B cell (primary cell): ENCODE results near the gene MDFI. TPM values are rescaled to one million over a fixed set of nuclear protein-coding genes. Genes with fewer than 3 reads are reported as not detected.
A peak's percentile ranks its signal among the peaks of the same experiment; 100 is the strongest.

ENCODE experiments used
- ATAC-seq: fragments of 200-7000 bp; cut with Tn5 transposase; one replicate; pipeline ENCODE4 v1.10.0; 2021; ENCODE audit warnings: low read depth, mild to moderate bottlenecking, moderate number of reproducible peaks, moderate library complexity
- CTCF ChIA-PET: fragments of 350-600 bp; sonication (Branson Sonifier 250); formaldehyde crosslinking; loops from one replicate; lab custom pipeline; 2021; ENCODE audit warnings: antibody characterized with exemption, inconsistent platforms; lab: Charles Lee
- POLR2A ChIA-PET: fragments of 350-600 bp; sonication (Branson Sonifier 250); formaldehyde crosslinking; loops from one replicate; lab custom pipeline; 2021; ENCODE audit warnings: antibody characterized with exemption; lab: Charles Lee
- DNase-seq: peaks from one replicate; pipeline ENCODE4 v3.0.0; 2013
- H2AFZ ChIP-seq: 2 replicates; pipeline ENCODE4 v1.6.1; 2012; ENCODE audit warnings: mild to moderate bottlenecking, low read depth, low read length; ENCODE audit not compliant: insufficient read depth, poor library complexity, severe bottlenecking
- H3K27ac ChIP-seq, 2 donors: 1 replicate in 1 of 2; 2 replicates in 1 of 2; pipeline ENCODE4 v1.5.1; 2012 to 2013; ENCODE audit warnings: low read length in 2 of 2, mild to moderate bottlenecking in 2 of 2, moderate library complexity in 1 of 2
- H3K27me3 ChIP-seq, 4 experiments: fragments of 200-600 bp in 1 of 4; sonication (generic) in 1 of 4; replicated peaks in 1 of 4; 1 replicate in 2 of 4; 2 replicates in 2 of 4; pipeline versions ENCODE4 v1.6.1 to v1.7.0; 2013 to 2016; ENCODE audit warnings: low read length in 3 of 4, mild to moderate bottlenecking in 2 of 4, mixed read lengths in 1 of 4, moderate library complexity in 1 of 4; ENCODE audit not compliant: insufficient read depth in 4 of 4, control insufficient read depth in 3 of 4; ENCODE audit errors: control extremely low read depth in 1 of 4
- H3K36me3 ChIP-seq, 2 experiments: replicated peaks in 1 of 2; 1 replicate in 1 of 2; 2 replicates in 1 of 2; pipeline versions ENCODE4 v1.6.1 to v1.7.1; 2013; ENCODE audit warnings: low read length in 1 of 2; ENCODE audit not compliant: insufficient read depth in 2 of 2, control insufficient read depth in 1 of 2; ENCODE audit errors: control extremely low read depth in 1 of 2, extremely low read depth in 1 of 2
- H3K4me1 ChIP-seq, 2 donors: fragments of 200-600 bp in 1 of 2; sonication (generic) in 1 of 2; 1 replicate in 1 of 2; 2 replicates in 1 of 2; pipeline versions ENCODE4 v1.5.1 to v1.6.1; 2013 to 2017; ENCODE audit warnings: low read length in 2 of 2; ENCODE audit not compliant: control insufficient read depth in 2 of 2, insufficient read depth in 2 of 2
- H3K4me2 ChIP-seq: replicated peaks from 2 replicates; pipeline ENCODE3; 2012; ENCODE audit warnings: mild to moderate bottlenecking, low read depth, low read length; ENCODE audit not compliant: poor library complexity, severe bottlenecking
- H3K4me3 ChIP-seq, 5 experiments: fragments of 200-600 bp in 1 of 5; sonication (generic) in 1 of 5; 1 replicate in 3 of 5; 2 replicates in 2 of 5; pipeline versions ENCODE4 v1.5.1 to v1.7.0; 2011 to 2016; ENCODE audit warnings: low read length in 4 of 5, mild to moderate bottlenecking in 4 of 5, low read depth in 2 of 5, control low read depth in 1 of 5, moderate library complexity in 1 of 5; ENCODE audit not compliant: insufficient read depth in 1 of 5; ENCODE audit errors: control extremely low read depth in 1 of 5, extremely low read depth in 1 of 5
- H3K79me2 ChIP-seq: fragments of 200-600 bp; sonication (generic); one replicate; pipeline ENCODE4 v1.6.0; 2016; ENCODE audit warnings: low read length; ENCODE audit not compliant: control insufficient read depth, insufficient read depth
- H3K9ac ChIP-seq: fragments of 200-600 bp; sonication (generic); 2 replicates; pipeline ENCODE4 v1.6.1; 2017; ENCODE audit warnings: mild to moderate bottlenecking, low read length, moderate library complexity
- H3K9me3 ChIP-seq, 3 donors: one replicate each; pipeline versions ENCODE4 v1.6.1 to v1.7.1; 2013; ENCODE audit warnings: low read length in 2 of 3; ENCODE audit not compliant: control insufficient read depth in 2 of 3, insufficient read depth in 1 of 3; ENCODE audit errors: control extremely low read depth in 1 of 3
- H4K20me1 ChIP-seq: 2 replicates; pipeline ENCODE4 v1.6.0; 2012; ENCODE audit warnings: mild to moderate bottlenecking, low read length; ENCODE audit not compliant: insufficient read depth, control insufficient read depth, poor library complexity, severe bottlenecking
- H3K27ac Mint-ChIP-seq: one replicate; pipeline ENCODE4 v1.8.0; 2021; ENCODE audit warnings: mixed read lengths
- H3K27me3 Mint-ChIP-seq: one replicate; pipeline ENCODE4 v1.8.0; 2021; ENCODE audit warnings: mixed read lengths
- H3K4me1 Mint-ChIP-seq: one replicate; pipeline ENCODE4 v1.8.0; 2021; ENCODE audit warnings: mixed read lengths
- H3K4me3 Mint-ChIP-seq: one replicate; pipeline ENCODE4 v1.8.0; 2021; ENCODE audit warnings: mixed read lengths
- H3K9me3 Mint-ChIP-seq: one replicate; pipeline ENCODE4 v1.8.0; 2022; ENCODE audit warnings: mixed read lengths; ENCODE audit not compliant: insufficient read depth
- EZH2 ChIP-seq: IDR thresholded peaks from 2 replicates; pipeline ENCODE4 v1.6.1; 2012; ENCODE audit warnings: borderline replicate concordance, low read depth, mild to moderate bottlenecking, moderate library complexity, low read length; ENCODE audit not compliant: insufficient read depth, poor library complexity, severe bottlenecking
- WGBS: methylation state at CpG from one replicate; pipeline ENCODE4 v1.1.5; 2013; ENCODE audit warnings: missing lambda C conversion rate; ENCODE audit not compliant: insufficient coverage; 5-methylcytosine and 5-hydroxymethylcytosine counted together
- intact Hi-C: fragments of 100-400 bp; cut with micrococcal nuclease; formaldehyde crosslinking; loops from one replicate; pipeline ENCODE4 v1.10.0; 2022
- polyA plus RNA-seq: library from polyadenylated mRNA; depleted of rRNA; stranded (reverse); fragments of >200 nt; gene quantifications from 2 replicates; pipeline ENCODE4 v1.2.3, GENCODE V29; 2012
- total RNA-seq, 2 donors: library from RNA; stranded (reverse); fragments of 120-200 nt in 1 of 2; gene quantifications; 1 replicate in 1 of 2; 2 replicates in 1 of 2; pipeline versions ENCODE4 v1.2.3 to v1.2.4, GENCODE V29; 2013 to 2022
- TF ChIP-seq, protein P1 (sequence below): fragments of 200-600 bp; IDR thresholded peaks from one replicate; pipeline ENCODE4 v1.8.0; 2022; ENCODE audit warnings: antibody characterized with exemption, mild to moderate bottlenecking

Gene MDFI
- total and polyA plus RNA-seq, 2 donors (not counting 1 experiment from before 2014, with no cell fraction given), result not detected

DNA sequence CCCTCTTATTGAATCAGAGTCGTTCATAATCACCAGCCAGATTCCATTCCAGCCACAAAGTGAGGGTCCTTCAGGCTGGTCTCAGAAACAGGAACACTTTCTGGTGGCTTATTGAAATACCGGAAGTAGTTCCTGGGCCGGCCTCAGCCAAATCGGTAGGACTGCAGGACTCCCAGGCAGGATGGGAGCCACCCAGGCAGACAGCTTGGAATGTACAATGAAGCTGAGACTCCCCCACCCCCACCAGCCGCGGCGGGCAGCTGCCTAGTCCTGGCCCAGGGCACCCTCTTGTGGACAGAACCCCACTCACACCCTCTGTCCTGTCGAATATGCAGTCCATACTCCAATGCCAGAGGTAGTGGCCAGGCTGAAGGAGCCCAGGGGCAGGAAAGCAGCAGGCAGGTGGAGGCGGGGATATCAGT, 43.8 kb downstream of the MDFI start:
- DNase-seq (peak; percentile 81), ATAC-seq (peak; percentile 76)
- no peak overlapping the region for H3K4me3 ChIP-seq
- Mint-ChIP-seq H3K4me1 (peaks cover 20% of the 10 kb centered on the region), H3K4me3 (peak overlapping the region; percentile 66), H3K27ac (peak overlapping the region; percentile 82), H3K27me3 (no peaks in the 10 kb centered on the region), H3K9me3 (no peaks in the 10 kb centered on the region)
- H3K4me2 ChIP-seq, result peak overlapping the region; percentile 85
- no peak overlapping the region for H3K27ac ChIP-seq
- H3K79me2 ChIP-seq, result no peaks in the 10 kb centered on the region
- H3K9ac ChIP-seq, result no peak overlapping the region
- peaks cover 0 to 31% of the 10 kb centered on the region in 2 experiments for H3K36me3 ChIP-seq
- no peaks in the 10 kb centered on the region for H3K27me3 ChIP-seq
- H3K9me3 ChIP-seq, result no peaks in the 10 kb centered on the region
- H2AFZ ChIP-seq, result peak overlapping the region; percentile 78
- H4K20me1 ChIP-seq, result peaks cover 2% of the 10 kb centered on the region
- peaks cover 9 to 26% of the 10 kb centered on the region in 2 donors for H3K4me1 ChIP-seq
- TF ChIP-seq, protein P1, sequence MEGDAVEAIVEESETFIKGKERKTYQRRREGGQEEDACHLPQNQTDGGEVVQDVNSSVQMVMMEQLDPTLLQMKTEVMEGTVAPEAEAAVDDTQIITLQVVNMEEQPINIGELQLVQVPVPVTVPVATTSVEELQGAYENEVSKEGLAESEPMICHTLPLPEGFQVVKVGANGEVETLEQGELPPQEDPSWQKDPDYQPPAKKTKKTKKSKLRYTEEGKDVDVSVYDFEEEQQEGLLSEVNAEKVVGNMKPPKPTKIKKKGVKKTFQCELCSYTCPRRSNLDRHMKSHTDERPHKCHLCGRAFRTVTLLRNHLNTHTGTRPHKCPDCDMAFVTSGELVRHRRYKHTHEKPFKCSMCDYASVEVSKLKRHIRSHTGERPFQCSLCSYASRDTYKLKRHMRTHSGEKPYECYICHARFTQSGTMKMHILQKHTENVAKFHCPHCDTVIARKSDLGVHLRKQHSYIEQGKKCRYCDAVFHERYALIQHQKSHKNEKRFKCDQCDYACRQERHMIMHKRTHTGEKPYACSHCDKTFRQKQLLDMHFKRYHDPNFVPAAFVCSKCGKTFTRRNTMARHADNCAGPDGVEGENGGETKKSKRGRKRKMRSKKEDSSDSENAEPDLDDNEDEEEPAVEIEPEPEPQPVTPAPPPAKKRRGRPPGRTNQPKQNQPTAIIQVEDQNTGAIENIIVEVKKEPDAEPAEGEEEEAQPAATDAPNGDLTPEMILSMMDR, result peak; percentile 77
- TF ChIP-seq EZH2, result no peak
- intact Hi-C loops, result loop anchor here (1.0 to 5.0 kb wide), 7 partner anchors 25 to 365 kb away; partner anchors contain the start of gene TOMM6
- ChIA-PET POLR2A (interaction anchor here (0.7 to 1.6 kb wide), 7 partner anchors 10 to 869 kb away, joined by 4 to 6 read pairs (median 4); no protein-coding TSS in a partner anchor), CTCF (interaction anchor here (0.6 to 2.8 kb wide), 17 partner anchors 12 to 1910 kb away, joined by 3 to 28 read pairs (median 5); partner anchors contain the start of gene TFEB)
- 5% methylated on average over 3 of the region's 9 CpGs for WGBS
